Heart left ventricle (tissue), 16 donors: ENCODE results near the gene OR6N2. TPM values are rescaled to one million over a fixed set of nuclear protein-coding genes. Genes with fewer than 3 reads are reported as not detected.

Experiments
- ATAC-seq, 4 donors: fragments of 200-7000 bp; cut with Tn5 transposase; one replicate each; pipeline ENCODE4 v1.9.1; 2020 to 2022; ENCODE audit warnings: moderate library complexity in 4 of 4, mild to moderate bottlenecking in 3 of 4, moderate number of reproducible peaks in 1 of 4
- DNase-seq, 5 donors: peaks; one replicate each; pipeline ENCODE4 v3.0.0-alpha.2; 2020
- H3K27ac ChIP-seq, 12 donors: fragments of 200-600 bp; sonication (generic) in 4 of 12; one replicate each; pipeline versions ENCODE4 v1.5.0 to v1.8.0; 2016 to 2022; ENCODE audit warnings: mild to moderate bottlenecking in 2 of 12
- H3K27me3 ChIP-seq, 9 donors: fragments of 200-600 bp; sonication (generic) in 2 of 9; one replicate each; pipeline versions ENCODE4 v1.5.1 to v1.8.0; 2016 to 2022; ENCODE audit warnings: mild to moderate bottlenecking in 3 of 9
- H3K36me3 ChIP-seq, 9 donors: fragments of 200-600 bp; sonication (generic) in 2 of 9; one replicate each; pipeline versions ENCODE4 v1.5.0 to v1.8.0; 2018 to 2022; ENCODE audit warnings: mild to moderate bottlenecking in 2 of 9
- H3K4me1 ChIP-seq, 12 donors: fragments of 200-600 bp; sonication (generic) in 4 of 12; one replicate each; pipeline versions ENCODE4 v1.5.0 to v1.8.0; 2016 to 2022; ENCODE audit warnings: mild to moderate bottlenecking in 3 of 12
- H3K4me3 ChIP-seq, 12 donors: fragments of 200-600 bp; sonication (generic) in 4 of 12; one replicate each; pipeline versions ENCODE4 v1.5.0 to v1.8.0; 2017 to 2022; ENCODE audit warnings: mild to moderate bottlenecking in 9 of 12, moderate library complexity in 4 of 12
- H3K9me3 ChIP-seq, 12 donors: fragments of 200-600 bp; sonication (generic) in 4 of 12; one replicate each; pipeline versions ENCODE4 v1.5.0 to v1.8.0; 2016 to 2022; ENCODE audit warnings: mild to moderate bottlenecking in 1 of 12
- POLR2A ChIP-seq, 2 donors: fragments of 450-650 bp; IDR thresholded peaks; one replicate each; pipeline ENCODE4 v1.6.1; 2017; ENCODE audit warnings: antibody characterized with exemption in 2 of 2, mild to moderate bottlenecking in 2 of 2, moderate library complexity in 2 of 2
- WGBS, 4 donors: extraction: QIAGEN DNeasy Blood & Tissue Kit in 2 of 4; methylation state at CpG; one replicate each; pipeline versions ENCODE4 v1.1.5 to v1.1.7; 2013 to 2018; 5-methylcytosine and 5-hydroxymethylcytosine counted together
- intact Hi-C, 10 donors: fragments of 100-400 bp; cut with DNase I; formaldehyde crosslinking; loops; one replicate each; pipeline versions ENCODE4 v1.11.1 to v1.14.2; 2022
- polyA plus RNA-seq, 2 donors: library from polyadenylated mRNA; stranded (reverse); fragments of 200-250 nt; gene quantifications; one replicate each; pipeline ENCODE4 v1.2.3, GENCODE V29; 2013
- total RNA-seq, 9 donors: library from RNA; depleted of rRNA in 2 of 9; stranded (reverse); fragments of >200 nt in 2 of 9; fragmentation: NEBNext Ultra II Directional in 3 of 9; extraction: Animal tissue kit (Norgen Biotek cat#: 25700) in 3 of 9; gene quantifications; one replicate each; pipeline versions ENCODE4 v1.1.0 to v1.2.4, GENCODE V29; 2016 to 2023
- TF ChIP-seq, protein P1 (sequence below), 12 donors: fragments of 200-600 bp; sonication (generic) in 4 of 12; IDR thresholded peaks; one replicate each; pipeline versions ENCODE4 v1.5.0 to v1.8.0; 2018 to 2022; ENCODE audit warnings: antibody characterized with exemption in 12 of 12, mild to moderate bottlenecking in 5 of 12
- donor health status: ischemic (EF 13 %, LVEDD 7.1; RV severe dilation, severe dysfunction).
- donor health status: healthy with polysubstance abuse.
- donor health status: DM: no; HTN: yes; CAD: no.
- donor health status: DM: no; HTN: no; CAD: no.
- donor health status: ischemic (EF 25% LVEDD 6.9; RV normal size, moderate dysfunction).
- donor health status: ischemic (EF 25% LVEDD 5.7; RV mildly dilated, moderate dysfunction).
- donor health status: healthy.
- donor health status: DM: yes; HTN: yes; CAD: no.
- donor health status: ischemic (EF 35%, LVEDD 5.7; RV mildly dilated, moderate dysfunction).
- donor health status: nonischemic (EF 11% LVEDD 7.7; RV severe dilation, severe dysfunction).
- donor health status: DM: yes; HTN: yes; CAD: no.
- donor health status: PGD.
- donor health status: ischemic (EF 29% LVEDD 5.4; RV normal size, mild dysfunction).
- donor health status: nonischemic (EF 23%, LVEDD 6.1; RV moderate dilation, normal function).

The OR6N2 gene
- total and polyA plus RNA-seq, 11 donors: not detected

DNA sequence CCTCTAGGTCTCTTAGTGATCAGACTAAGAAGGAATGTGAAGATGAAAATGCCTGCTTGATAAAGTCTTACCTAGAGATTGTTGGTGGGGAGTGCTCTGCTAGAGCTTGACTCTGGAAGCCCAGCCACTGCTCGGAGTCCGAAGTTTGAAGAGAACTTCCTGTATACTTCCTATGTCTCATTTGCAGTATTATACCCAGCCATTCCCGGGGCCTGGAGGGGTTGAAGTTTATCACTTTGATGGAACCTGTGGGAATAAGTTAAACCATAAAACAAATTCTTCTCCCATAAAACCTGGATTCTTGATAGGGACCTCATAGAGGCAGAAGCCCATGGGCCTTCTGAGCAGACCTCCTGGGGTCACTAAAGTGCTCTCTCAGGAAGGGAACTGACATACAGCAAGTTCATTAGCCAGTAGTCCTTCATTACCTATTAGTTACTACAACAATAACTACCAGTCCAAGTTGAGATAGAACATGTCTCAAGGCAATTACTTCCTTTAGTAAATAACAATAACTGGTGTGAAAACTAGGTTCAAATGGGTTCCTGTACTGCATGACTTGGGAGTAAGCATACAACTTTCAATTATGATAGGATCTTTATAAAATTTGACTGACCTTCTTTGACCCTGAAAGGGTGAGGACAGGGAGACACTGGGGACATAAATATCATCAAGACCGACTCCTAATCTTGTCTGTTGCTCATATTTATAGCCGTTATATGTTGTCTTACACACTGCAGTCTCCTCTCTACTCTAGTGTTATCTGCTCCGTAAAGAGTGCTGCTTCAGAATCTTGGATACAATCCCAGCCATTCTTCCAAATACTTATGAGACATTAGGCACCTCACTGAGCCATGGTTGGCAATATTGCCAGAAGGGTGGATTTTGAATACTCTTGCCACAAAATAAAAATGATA is 8.8 kb downstream of the OR6N2 start, which contains the start of gene OR6N1:
TSS of gene OR6N1 (minus strand) at position 246 of the 917 bp plus-strand sequence. CDS start 5,513 bp downstream, outside the sequence.
- WGBS, 4 donors: 27 to 43% (median 40%) methylated on average over 6 of the region's 6 CpGs
- no peak within 1 kb of the TSS for H3K27ac ChIP-seq
- no peaks in the 10 kb centered on the region for H3K4me1 ChIP-seq
- H3K9me3 ChIP-seq: no peaks in the 10 kb centered on the region
- H3K4me3 ChIP-seq: no peak within 1 kb of the TSS
- intact Hi-C loops: no loop called here
- H3K27me3 ChIP-seq: no peaks in the 10 kb centered on the region
- no peak for DNase-seq
- no peak for ATAC-seq
- no peaks in the 10 kb centered on the region for H3K36me3 ChIP-seq
- no peak for TF ChIP-seq POLR2A (IDR thresholded peaks at IDR 0.05)
- TF ChIP-seq, protein P1, sequence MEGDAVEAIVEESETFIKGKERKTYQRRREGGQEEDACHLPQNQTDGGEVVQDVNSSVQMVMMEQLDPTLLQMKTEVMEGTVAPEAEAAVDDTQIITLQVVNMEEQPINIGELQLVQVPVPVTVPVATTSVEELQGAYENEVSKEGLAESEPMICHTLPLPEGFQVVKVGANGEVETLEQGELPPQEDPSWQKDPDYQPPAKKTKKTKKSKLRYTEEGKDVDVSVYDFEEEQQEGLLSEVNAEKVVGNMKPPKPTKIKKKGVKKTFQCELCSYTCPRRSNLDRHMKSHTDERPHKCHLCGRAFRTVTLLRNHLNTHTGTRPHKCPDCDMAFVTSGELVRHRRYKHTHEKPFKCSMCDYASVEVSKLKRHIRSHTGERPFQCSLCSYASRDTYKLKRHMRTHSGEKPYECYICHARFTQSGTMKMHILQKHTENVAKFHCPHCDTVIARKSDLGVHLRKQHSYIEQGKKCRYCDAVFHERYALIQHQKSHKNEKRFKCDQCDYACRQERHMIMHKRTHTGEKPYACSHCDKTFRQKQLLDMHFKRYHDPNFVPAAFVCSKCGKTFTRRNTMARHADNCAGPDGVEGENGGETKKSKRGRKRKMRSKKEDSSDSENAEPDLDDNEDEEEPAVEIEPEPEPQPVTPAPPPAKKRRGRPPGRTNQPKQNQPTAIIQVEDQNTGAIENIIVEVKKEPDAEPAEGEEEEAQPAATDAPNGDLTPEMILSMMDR (IDR thresholded peaks at IDR 0.05): no peak

DNA sequence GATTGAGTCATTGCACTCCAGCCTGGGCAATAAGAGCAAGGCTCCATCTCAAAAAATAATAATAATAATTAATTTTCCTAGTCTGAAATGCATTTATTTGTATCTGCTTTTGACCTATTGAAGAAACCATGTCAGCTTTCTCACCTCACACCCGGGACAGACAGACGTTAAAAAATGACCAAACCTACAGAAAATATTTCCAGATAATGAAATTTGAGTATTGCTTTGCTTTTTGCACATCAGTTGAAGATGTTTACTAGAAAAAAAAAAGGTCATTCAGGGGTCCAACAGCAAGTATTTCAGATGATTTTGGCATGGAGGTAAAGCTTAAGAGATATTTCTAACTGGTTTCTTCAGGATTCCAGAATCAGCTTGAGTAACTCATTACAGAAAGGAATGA is 26.6 kb downstream of the OR6N2 start, which contains the start of gene OR6K6:
TSS of gene OR6K6 (plus strand) at position 301 of the 400 bp plus-strand sequence. CDS start 168 bp downstream, outside the sequence.
- DNase-seq: no peak
- whole genome bisulfite sequencing, 4 donors: 84 to 91% (median 89%) methylated on average over 2 of the region's 2 CpGs
- ATAC-seq: no peak

DNA sequence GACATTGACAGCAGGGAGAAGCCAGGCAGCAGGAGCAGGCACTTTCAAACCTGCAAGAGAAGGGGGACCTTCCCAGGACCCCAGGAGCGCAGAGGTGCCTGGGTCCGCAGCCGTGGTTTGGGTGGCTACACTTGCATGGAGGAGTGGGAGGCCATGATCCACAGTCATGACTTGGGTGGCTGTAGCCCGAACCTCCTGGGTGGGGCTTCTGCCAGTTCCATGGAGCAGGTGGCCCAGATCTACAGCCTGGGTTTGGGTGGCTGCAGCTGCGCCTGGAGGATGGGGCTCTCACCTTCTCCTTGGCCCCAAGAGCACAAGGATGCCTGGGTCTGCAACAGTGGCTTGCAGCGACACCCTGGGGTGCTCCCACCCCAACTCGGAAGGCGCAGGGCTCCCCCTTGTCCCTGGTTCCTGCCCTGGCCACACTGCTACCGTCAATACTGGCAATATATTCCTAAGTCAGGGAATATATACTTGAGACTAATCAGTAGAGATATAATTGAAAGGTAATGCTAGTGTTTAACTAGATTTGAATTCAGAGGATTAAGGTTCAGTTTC is 28.8 kb downstream of the OR6N2 start:
- Histone ChIP-seq H3K4me1 (no peaks in the 10 kb centered on the region), H3K9me3 (peaks cover 0 to 2% (median 0%) of the 10 kb centered on the region in 12 donors), H3K36me3 (no peaks in the 10 kb centered on the region), H3K4me3 (no peak overlapping the region), H3K27ac (no peak overlapping the region), H3K27me3 (no peaks in the 10 kb centered on the region)
- intact Hi-C loops: no loop called here
- DNase-seq: no peak
- no peak for TF ChIP-seq POLR2A (IDR thresholded peaks at IDR 0.05)
- TF ChIP-seq, protein P1 (IDR thresholded peaks at IDR 0.05): no peak
- 89 to 97% (median 91%) methylated on average over 7 to 9 of the region's 9 CpGs for WGBS, 4 donors
- ATAC-seq: no peak

More for the DNA sequence above, 26.6 kb downstream of the OR6N2 start, which contains the start of gene OR6K6:
- H3K4me3 ChIP-seq: no peak within 1 kb of the TSS
- no peaks in the 10 kb centered on the region for H3K36me3 ChIP-seq
- H3K9me3 ChIP-seq: no peaks in the 10 kb centered on the region
- no peaks in the 10 kb centered on the region for H3K27me3 ChIP-seq
- no peaks in the 10 kb centered on the region for H3K4me1 ChIP-seq
- TF ChIP-seq POLR2A (IDR thresholded peaks at IDR 0.05): no peak
- TF ChIP-seq, protein P1 (IDR thresholded peaks at IDR 0.05): no peak
- intact Hi-C loops: no loop called here
- no peak within 1 kb of the TSS for H3K27ac ChIP-seq

DNA sequence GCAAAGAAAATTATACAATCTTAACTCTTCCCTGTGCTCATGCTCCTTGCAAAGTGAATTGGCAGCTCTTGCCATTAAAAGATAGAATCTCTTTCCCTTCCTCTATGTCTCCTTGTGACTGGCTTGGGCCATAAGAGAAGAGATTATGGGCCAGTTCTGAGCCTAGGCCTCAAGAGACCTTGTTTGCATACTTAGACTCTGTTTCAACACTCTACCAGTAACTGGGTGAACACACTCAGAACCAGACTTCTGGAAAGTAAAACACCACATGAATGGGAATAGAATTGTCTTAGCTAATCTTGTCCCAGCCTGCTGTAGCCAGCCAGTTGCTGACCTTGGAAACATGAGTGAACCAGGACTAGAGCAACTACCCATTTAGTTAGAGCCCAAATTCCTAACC is 45.2 kb downstream of the OR6N2 start:
- no peaks in the 10 kb centered on the region for H3K4me1 ChIP-seq
- no peaks in the 10 kb centered on the region for H3K36me3 ChIP-seq
- no peak overlapping the region for H3K4me3 ChIP-seq
- TF ChIP-seq, protein P1 (IDR thresholded peaks at IDR 0.05): no peak
- TF ChIP-seq POLR2A (IDR thresholded peaks at IDR 0.05): no peak
- no peak for DNase-seq
- H3K27me3 ChIP-seq: peaks cover 0 to 6% (median 0%) of the 10 kb centered on the region in 9 donors
- H3K9me3 ChIP-seq: no peaks in the 10 kb centered on the region
- H3K27ac ChIP-seq: no peak overlapping the region
- ATAC-seq: no peak
- intact Hi-C loops: no loop called here
